ENCODE measurements around the gene ASAH2. TPM values are rescaled to one million over a fixed set of nuclear protein-coding genes. Genes with fewer than 3 reads are reported as not detected.
"Not testable (repeated sequence)": the region's sequence is repeated elsewhere in the genome, so short reads cannot be mapped to it uniquely, and the experiment has no call there.

The ASAH2 gene
- total RNA-seq, 1 donor from 2014 or later, result 5.4 TPM

- intact Hi-C loops (cut with micrococcal nuclease), result no loop called here
- DNase-seq (ENCODE audit: low spot score), result no peak
- Mint-ChIP-seq H3K36me3 (ENCODE audit: low read depth) (no peaks in the 10 kb centered on the region), H3K4me1 (ENCODE audit: low read depth) (no peaks in the 10 kb centered on the region), H3K27me3 (ENCODE audit: insufficient read depth) (peaks cover 12% of the 10 kb centered on the region), H3K4me3 (no peak overlapping the region), H3K9me3 (peaks cover 5% of the 10 kb centered on the region), H3K27ac (no peak overlapping the region)
Observed at GRCh38 chr10:50244201-50244600, 7.1 kb downstream of the ASAH2 start.

DNA sequence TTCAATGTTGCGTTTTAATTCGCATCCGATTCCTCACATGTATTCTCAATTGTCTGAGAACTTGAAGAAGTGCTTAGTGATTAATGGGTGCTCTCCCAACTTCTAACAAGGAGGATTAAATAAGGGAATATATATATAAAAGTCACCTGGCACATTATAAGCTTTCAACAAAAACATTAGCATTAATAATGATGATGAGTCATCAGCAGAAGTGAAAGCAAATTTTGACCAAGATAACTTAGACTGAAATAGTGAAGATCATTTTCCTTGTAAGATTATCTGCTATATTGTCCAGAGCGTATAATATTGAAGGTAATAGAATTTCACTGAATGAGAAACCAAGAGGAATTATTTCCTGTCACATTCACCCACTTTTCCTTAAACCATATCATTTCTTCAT is 8.5 kb downstream of the ASAH2 start:
- H3K27ac Mint-ChIP-seq, result no peak overlapping the region
- no peaks in the 10 kb centered on the region for H3K4me1 Mint-ChIP-seq (ENCODE audit: low read depth)
- no peak for DNase-seq (ENCODE audit: low spot score)
- peaks cover 17% of the 10 kb centered on the region for H3K27me3 Mint-ChIP-seq (ENCODE audit: insufficient read depth)
- H3K4me3 Mint-ChIP-seq, result no peak overlapping the region
- peaks cover 5% of the 10 kb centered on the region for H3K9me3 Mint-ChIP-seq
- H3K36me3 Mint-ChIP-seq (ENCODE audit: low read depth), result no peaks in the 10 kb centered on the region
- intact Hi-C loops (cut with micrococcal nuclease), result no loop called here

DNA sequence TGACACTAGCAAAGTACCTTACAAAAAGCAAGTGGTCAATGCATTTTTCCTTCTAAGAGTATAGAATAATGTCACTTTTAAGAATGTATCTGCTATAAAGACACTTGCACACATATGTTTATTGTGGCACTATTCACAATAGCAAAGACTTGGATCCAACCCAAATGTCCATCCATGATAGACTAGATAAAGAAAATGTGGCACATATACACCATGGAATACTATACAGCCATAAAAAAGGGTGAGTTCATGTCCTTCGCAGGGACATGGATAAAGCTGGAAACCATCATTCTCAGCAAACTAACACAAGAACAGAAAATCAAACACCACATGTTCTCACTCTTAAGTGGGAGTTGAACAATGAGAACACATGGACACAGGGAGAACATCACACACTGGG is 9.8 kb downstream of the ASAH2 start:
- H3K27ac Mint-ChIP-seq; H3K4me1 Mint-ChIP-seq (ENCODE audit: low read depth); intact Hi-C loops (cut with micrococcal nuclease); H3K4me3 Mint-ChIP-seq; H3K9me3 Mint-ChIP-seq; H3K36me3 Mint-ChIP-seq (ENCODE audit: low read depth); DNase-seq (ENCODE audit: low spot score): not testable (repeated sequence)
- peaks cover 17% of the 10 kb centered on the region for H3K27me3 Mint-ChIP-seq (ENCODE audit: insufficient read depth)

- H3K4me3 Mint-ChIP-seq, result no peak overlapping the region
- no peak overlapping the region for H3K27ac Mint-ChIP-seq
- intact Hi-C loops (cut with micrococcal nuclease), result no loop called here
- H3K9me3 Mint-ChIP-seq, result no peaks in the 10 kb centered on the region
- H3K4me1 Mint-ChIP-seq (ENCODE audit: low read depth), result no peaks in the 10 kb centered on the region
- DNase-seq (ENCODE audit: low spot score), result no peak
- H3K36me3 Mint-ChIP-seq (ENCODE audit: low read depth), result no peaks in the 10 kb centered on the region
- H3K27me3 Mint-ChIP-seq (ENCODE audit: insufficient read depth), result peaks cover 28% of the 10 kb centered on the region
Observed at GRCh38 chr10:50234486-50234885, 16.8 kb downstream of the ASAH2 start.

- no peak overlapping the region for H3K27ac Mint-ChIP-seq
- H3K4me1 Mint-ChIP-seq (ENCODE audit: low read depth), result no peaks in the 10 kb centered on the region
- H3K27me3 Mint-ChIP-seq (ENCODE audit: insufficient read depth), result peaks cover 36% of the 10 kb centered on the region
- H3K36me3 Mint-ChIP-seq (ENCODE audit: low read depth), result no peaks in the 10 kb centered on the region
- no peaks in the 10 kb centered on the region for H3K9me3 Mint-ChIP-seq
- H3K4me3 Mint-ChIP-seq, result no peak overlapping the region
- no peak for DNase-seq (ENCODE audit: low spot score)
- intact Hi-C loops (cut with micrococcal nuclease), result no loop called here
Observed at GRCh38 chr10:50232261-50232639, 19.1 kb downstream of the ASAH2 start.

GRCh38 chr10:50231515-50232260 is 19.6 kb downstream of the ASAH2 start:
- H3K27me3 Mint-ChIP-seq (ENCODE audit: insufficient read depth), result peaks cover 40% of the 10 kb centered on the region
- H3K4me3 Mint-ChIP-seq, result no peak overlapping the region
- intact Hi-C loops (cut with micrococcal nuclease), result no loop called here
- H3K9me3 Mint-ChIP-seq, result no peaks in the 10 kb centered on the region
- H3K36me3 Mint-ChIP-seq (ENCODE audit: low read depth), result no peaks in the 10 kb centered on the region
- no peak overlapping the region for H3K27ac Mint-ChIP-seq
- no peak for DNase-seq (ENCODE audit: low spot score)
- H3K4me1 Mint-ChIP-seq (ENCODE audit: low read depth), result no peaks in the 10 kb centered on the region

- intact Hi-C loops (cut with micrococcal nuclease), result no loop called here
- H3K36me3 Mint-ChIP-seq (ENCODE audit: low read depth), result no peaks in the 10 kb centered on the region
- DNase-seq (ENCODE audit: low spot score), result no peak
- H3K9me3 Mint-ChIP-seq, result no peaks in the 10 kb centered on the region
- H3K4me3 Mint-ChIP-seq, result no peak overlapping the region
- no peak overlapping the region for H3K27ac Mint-ChIP-seq
- peaks cover 37% of the 10 kb centered on the region for H3K27me3 Mint-ChIP-seq (ENCODE audit: insufficient read depth)
- peaks cover 3% of the 10 kb centered on the region for H3K4me1 Mint-ChIP-seq (ENCODE audit: low read depth)
Observed at GRCh38 chr10:50229460-50229859, 21.9 kb downstream of the ASAH2 start.

DNA sequence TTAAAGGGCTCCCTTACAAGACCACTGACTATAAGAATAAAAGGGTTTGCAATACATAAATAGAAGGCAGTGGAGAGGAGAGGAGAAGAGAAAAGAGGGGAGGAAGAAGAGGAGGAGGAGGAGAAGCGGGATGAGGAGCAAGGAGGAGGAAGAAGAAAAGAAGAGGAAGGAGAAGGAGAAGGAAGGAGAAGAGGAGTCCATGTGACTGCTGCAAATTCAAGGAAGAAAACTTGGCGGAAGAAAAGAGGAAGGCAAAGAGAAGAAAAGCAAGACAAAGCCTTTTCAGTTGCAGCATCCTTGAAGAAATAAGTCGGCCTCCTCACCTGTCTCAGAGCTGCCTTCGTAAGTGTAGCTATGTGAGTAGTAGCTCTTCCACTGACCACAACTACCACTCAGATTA is 22.6 kb downstream of the ASAH2 start:
- DNase-seq (ENCODE audit: low spot score), result no peak
- Mint-ChIP-seq H3K4me3 (no peak overlapping the region), H3K4me1 (ENCODE audit: low read depth) (peaks cover 5% of the 10 kb centered on the region), H3K27me3 (ENCODE audit: insufficient read depth) (peaks cover 37% of the 10 kb centered on the region), H3K9me3 (no peaks in the 10 kb centered on the region), H3K36me3 (ENCODE audit: low read depth) (no peaks in the 10 kb centered on the region), H3K27ac (no peak overlapping the region)
- intact Hi-C loops (cut with micrococcal nuclease), result no loop called here

GRCh38 chr10:50226610-50227009 is 24.7 kb downstream of the ASAH2 start:
- intact Hi-C loops (cut with micrococcal nuclease), result no loop called here

DNA sequence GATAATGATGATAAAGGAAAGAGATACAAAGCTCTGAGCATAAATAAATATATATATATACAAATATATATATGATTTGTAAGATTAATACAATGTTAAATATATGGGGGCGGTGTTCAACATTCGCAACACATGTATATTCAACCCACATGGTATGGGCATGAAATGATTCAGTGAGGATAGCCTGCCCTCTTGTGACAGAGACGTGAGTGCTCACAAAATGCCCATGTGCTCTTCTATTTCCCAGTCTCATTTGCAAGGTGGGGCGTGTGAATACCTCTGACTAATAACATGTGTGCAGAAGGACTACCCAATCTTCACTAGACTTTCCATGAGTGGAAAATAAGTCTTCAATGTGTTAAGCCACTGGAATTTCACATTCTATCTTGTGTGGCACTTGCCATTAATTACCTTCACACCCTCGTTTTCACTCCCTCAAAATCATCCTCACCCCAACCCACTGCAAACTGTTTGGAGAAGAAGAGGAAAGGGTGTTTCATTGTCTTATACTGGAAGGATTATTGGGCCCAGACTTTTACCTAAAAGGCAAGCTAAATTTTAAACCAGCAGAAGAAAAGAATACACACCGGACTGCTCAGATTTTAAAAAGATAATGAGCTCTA is 26.9 kb downstream of the ASAH2 start:
- Mint-ChIP-seq H3K9me3 (no peaks in the 10 kb centered on the region), H3K4me3 (no peak overlapping the region), H3K27me3 (ENCODE audit: insufficient read depth) (peaks cover 34% of the 10 kb centered on the region), H3K4me1 (ENCODE audit: low read depth) (peaks cover 5% of the 10 kb centered on the region), H3K27ac (no peak overlapping the region), H3K36me3 (ENCODE audit: low read depth) (no peaks in the 10 kb centered on the region)
- intact Hi-C loops (cut with micrococcal nuclease), result loop anchor here (2.0 kb wide), 1 partner anchor 36 kb away; no protein-coding TSS in a partner anchor
- DNase-seq (ENCODE audit: low spot score), result no peak

More at GRCh38 chr10:50226610-50227009, 24.7 kb downstream of the ASAH2 start:
- Mint-ChIP-seq H3K36me3 (ENCODE audit: low read depth) (no peaks in the 10 kb centered on the region), H3K27me3 (ENCODE audit: insufficient read depth) (peaks cover 35% of the 10 kb centered on the region), H3K9me3 (no peaks in the 10 kb centered on the region), H3K4me3 (no peak overlapping the region), H3K27ac (no peak overlapping the region), H3K4me1 (ENCODE audit: low read depth) (peaks cover 5% of the 10 kb centered on the region)
- no peak for DNase-seq (ENCODE audit: low spot score)

DNA sequence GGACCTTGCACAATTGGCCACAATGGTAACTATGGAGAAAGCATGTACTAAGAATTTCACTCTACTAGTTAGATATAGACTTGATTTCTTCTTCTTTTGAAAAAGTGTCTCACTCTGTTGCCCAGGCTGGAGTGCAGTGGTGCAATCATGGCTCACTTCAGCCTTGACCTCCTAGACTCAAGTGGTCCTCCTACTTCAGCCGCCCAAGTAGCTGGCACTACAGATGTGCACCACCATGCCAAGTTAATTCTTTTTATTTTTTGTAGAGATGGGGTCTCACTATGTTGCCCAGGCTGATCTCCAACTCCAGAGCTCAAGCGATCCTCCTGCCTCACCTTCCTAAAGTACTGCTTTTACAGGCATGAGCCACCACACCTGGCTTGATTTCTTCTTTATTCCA is 29.1 kb downstream of the ASAH2 start:
- no peaks in the 10 kb centered on the region for H3K9me3 Mint-ChIP-seq
- no peak overlapping the region for H3K4me3 Mint-ChIP-seq
- H3K27ac Mint-ChIP-seq, result no peak overlapping the region
- intact Hi-C loops (cut with micrococcal nuclease), result no loop called here
- peaks cover 21% of the 10 kb centered on the region for H3K27me3 Mint-ChIP-seq (ENCODE audit: insufficient read depth)
- H3K36me3 Mint-ChIP-seq (ENCODE audit: low read depth), result no peaks in the 10 kb centered on the region
- H3K4me1 Mint-ChIP-seq (ENCODE audit: low read depth), result peaks cover 5% of the 10 kb centered on the region
- DNase-seq (ENCODE audit: low spot score), result no peak

DNA sequence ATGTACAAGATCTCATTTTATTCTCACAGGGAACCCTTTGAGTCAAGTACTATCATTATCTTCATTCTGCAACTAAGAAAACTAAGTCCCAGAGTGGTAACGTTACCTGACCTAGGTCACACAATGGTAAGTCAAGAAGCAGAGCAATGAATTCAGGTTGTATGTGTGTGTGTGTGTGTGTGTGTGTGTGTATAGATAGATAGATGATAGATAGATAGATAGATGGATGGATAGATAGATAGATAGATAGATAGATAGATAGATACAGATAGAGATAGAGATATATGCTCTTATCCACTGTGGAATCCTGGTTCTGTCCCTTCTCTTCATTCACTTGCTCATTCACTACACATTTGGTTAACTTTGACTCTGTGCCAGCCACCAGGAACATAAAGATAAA is 29.8 kb downstream of the ASAH2 start:
- H3K27ac Mint-ChIP-seq, result no peak overlapping the region
- H3K9me3 Mint-ChIP-seq, result no peaks in the 10 kb centered on the region
- no peaks in the 10 kb centered on the region for H3K36me3 Mint-ChIP-seq (ENCODE audit: low read depth)
- peaks cover 19% of the 10 kb centered on the region for H3K27me3 Mint-ChIP-seq (ENCODE audit: insufficient read depth)
- no peak overlapping the region for H3K4me3 Mint-ChIP-seq
- peaks cover 5% of the 10 kb centered on the region for H3K4me1 Mint-ChIP-seq (ENCODE audit: low read depth)
- intact Hi-C loops (cut with micrococcal nuclease), result no loop called here
- DNase-seq (ENCODE audit: low spot score), result no peak

GRCh38 chr10:50219646-50220045 is 31.7 kb downstream of the ASAH2 start:
- Mint-ChIP-seq H3K4me3 (no peak overlapping the region), H3K27me3 (ENCODE audit: insufficient read depth) (peaks cover 22% of the 10 kb centered on the region), H3K36me3 (ENCODE audit: low read depth) (no peaks in the 10 kb centered on the region), H3K4me1 (ENCODE audit: low read depth) (peaks cover 4% of the 10 kb centered on the region), H3K27ac (no peak overlapping the region), H3K9me3 (no peaks in the 10 kb centered on the region)
- intact Hi-C loops (cut with micrococcal nuclease), result no loop called here
- DNase-seq (ENCODE audit: low spot score), result no peak
